Measurements from ENCODE around the gene FAM169A.
"Not testable (repeated sequence)": the region's sequence is repeated elsewhere in the genome, so short reads cannot be mapped to it uniquely, and the experiment has no call there.

The FAM169A gene, protein sequence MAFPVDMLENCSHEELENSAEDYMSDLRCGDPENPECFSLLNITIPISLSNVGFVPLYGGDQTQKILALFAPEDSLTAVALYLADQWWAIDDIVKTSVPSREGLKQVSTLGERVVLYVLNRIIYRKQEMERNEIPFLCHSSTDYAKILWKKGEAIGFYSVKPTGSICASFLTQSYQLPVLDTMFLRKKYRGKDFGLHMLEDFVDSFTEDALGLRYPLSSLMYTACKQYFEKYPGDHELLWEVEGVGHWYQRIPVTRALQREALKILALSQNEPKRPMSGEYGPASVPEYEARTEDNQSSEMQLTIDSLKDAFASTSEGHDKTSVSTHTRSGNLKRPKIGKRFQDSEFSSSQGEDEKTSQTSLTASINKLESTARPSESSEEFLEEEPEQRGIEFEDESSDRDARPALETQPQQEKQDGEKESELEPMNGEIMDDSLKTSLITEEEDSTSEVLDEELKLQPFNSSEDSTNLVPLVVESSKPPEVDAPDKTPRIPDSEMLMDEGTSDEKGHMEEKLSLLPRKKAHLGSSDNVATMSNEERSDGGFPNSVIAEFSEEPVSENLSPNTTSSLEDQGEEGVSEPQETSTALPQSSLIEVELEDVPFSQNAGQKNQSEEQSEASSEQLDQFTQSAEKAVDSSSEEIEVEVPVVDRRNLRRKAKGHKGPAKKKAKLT

DNA sequence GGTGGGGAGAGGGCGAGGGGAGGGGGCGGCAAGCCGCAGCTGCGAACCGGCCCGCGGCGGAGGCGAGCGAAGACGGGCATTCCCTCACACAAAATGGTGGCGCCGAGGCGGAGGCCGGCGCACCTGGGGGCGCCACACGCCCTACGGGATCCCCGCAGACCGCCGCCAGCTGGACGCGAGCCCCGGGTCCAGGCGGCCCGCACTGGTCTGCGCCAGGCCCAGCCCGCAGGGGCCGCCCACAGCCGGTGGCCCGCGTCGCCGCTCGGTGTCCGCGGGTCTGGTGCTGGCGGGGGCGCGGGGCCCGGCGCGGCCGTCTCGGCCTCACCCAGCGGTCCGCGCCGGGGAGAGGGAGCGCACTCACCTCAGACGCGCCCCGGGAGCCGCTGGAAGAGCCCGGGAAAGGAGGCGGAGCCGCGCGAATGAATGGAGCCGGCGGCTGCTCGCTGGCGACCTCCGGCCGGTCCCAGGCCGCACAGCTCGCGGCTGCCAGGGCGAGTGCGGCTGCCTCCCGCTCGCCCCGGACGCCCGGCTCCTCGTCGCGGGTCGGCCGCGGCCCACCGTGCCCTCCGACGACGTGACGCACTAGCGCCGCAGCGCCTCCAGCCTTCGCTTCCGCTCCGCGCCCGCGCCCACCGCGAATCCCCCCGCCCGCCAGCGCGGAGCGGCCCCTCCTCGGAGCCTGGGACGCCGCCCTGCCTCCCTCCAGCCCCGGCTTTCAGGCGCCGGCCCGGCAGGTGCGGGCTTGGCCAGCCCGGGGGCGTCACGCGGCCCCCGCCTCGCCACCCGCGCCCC is at the start of gene FAM169A:
TSS of gene FAM169A (minus strand) at position 584 of the 792 bp plus-strand sequence. CDS start 24,711 bp downstream, outside the sequence.
- no peak for DNase-seq

DNA sequence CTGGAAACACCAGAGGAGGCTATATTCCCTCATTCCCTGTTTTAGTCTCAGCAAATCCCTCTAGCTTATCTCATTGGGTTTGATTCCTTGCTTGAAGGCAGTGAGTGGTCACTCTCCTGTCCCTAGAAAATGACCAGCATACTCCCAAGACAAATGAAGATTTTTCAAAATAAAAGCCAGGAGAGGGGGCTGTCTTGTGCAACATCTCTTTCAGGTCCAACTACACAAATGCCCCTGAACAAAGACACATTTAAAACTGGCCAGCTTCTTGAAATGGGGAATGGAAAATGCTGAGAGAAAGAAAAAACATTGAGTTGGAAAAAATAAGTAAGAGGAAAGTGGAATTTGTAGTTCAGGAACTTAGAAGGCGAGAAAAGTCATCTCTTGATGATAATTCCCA is 49.3 kb upstream of the FAM169A start:
- DNase-seq = no peak

DNA sequence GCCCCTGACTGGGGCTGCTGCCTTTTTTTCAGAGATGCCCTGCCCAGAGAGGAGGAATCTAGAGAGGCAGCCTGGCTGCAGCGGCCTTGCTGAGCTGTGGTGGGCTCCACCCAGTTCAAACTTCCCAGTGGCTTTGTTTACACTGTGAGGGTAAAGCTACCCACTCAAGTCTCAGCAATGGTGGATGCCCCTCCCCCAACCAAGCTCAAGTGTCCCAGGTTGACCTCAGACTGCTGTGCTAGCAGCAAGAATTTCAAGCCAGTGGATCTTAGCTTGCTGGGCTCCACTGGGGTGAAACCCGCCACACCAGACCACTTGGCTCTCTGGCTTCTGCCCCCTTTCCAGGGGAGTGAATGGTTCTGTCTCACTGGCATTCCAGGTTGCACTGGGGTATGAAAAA is 45.2 kb upstream of the FAM169A start:
- DNase-seq = not testable (repeated sequence)

DNA sequence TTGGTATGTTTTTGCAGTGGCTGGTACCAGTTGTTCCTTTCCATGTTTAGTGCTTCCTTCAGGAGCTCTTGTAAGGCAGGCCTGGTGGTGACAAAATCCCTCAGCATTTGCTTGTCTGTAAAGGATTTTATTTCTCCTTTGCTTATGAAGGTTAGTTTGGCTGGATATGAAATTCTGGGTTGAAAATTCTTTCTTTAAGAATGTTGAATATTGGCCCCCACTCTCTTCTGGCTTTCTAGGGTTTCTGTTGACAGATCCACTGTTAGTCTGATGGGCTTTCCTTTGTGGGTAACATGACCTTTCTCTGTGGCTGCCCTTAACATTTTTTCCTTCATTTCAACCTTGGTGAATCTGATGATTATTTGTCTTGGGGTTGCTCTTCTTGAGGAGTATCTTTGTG is 43.7 kb upstream of the FAM169A start:
- DNase-seq = not testable (repeated sequence)

DNA sequence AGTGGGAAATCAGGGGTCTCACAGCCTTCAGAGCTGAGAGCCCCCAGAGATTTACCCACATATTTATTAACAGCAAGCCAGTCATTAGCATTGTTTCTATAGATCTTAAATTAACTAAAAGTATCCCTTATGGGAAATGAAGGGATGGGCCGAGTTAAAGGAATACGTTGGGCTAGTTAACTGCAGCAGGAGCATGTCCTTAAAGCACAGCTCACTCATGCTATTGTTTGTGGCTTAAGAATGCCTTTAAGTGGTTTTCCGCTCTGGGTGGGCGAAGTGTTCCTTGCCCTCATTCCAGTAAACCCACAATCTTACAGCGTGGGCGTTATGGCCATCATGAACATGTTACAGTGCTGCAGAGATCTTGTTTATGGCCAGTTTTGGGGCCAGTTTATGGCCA is 42.0 kb upstream of the FAM169A start:
- DNase-seq = not testable (repeated sequence)

DNA sequence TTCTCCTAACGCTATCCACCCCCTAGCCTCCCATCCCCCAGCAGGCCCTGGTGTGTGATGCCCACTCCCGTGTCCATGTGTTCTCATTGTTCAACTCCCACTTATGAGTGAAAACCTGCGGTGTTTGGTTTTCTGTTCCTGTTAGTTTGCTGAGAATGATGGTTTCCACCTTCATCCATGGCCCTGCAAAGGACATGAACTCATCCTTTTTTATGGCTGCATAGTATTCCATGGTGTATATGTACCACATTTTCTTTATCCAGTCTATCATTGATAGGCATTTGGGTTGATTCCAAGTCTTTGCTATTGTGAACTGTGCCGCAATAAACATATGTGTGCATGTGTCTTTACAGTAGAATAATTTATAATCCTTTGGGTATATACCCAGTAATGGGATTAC is 38.5 kb upstream of the FAM169A start:
- not testable (repeated sequence) for DNase-seq

DNA sequence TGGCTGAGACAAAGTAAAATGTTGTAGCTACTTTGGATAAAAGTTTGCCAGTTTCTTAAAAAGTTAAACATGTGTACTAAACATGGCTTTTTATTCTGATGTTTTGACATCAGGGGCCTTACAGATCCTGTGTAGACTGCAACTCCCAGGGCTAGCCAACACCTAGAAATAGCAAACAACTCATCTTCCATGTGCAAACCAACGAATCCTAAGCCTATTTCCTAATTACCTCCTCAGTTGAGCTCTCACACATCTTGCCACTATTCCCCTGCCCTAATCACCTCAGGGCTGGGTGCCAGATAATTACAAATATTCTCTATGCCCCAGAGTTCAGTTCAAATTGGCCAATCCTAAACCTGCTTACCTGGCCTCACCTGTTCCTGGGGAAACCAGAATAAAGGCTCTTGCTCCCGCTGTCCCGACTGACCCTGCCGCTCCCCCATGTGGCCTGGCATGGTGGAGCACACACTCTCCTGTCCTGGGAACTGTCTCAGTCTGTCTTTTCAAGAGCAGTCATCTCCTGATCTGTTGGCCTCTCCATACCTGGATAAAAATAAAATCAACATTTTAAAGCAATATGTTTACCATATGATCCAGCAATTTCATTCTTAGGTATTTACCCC is 37.1 kb upstream of the FAM169A start:
- no peak for DNase-seq

DNA sequence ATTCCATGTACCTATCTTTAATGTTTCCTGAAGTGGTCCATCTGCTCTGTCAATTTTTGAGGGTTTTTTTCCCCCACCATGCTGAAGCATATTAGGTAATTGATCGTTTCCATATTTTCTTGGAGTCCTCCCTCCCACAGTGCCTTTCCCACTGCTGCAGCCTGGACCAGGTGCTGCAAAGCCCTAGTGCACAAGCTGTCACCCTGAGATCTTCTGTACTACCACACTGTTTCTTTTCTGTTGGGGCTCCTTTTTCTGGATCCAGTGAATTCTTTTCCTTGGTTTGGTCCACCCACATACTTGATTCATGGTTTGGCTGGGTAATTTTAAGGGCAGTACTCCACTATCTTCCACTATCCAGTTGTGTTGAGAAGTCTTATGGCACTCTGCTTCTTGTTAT is 30.9 kb upstream of the FAM169A start:
- DNase-seq = no peak

DNA sequence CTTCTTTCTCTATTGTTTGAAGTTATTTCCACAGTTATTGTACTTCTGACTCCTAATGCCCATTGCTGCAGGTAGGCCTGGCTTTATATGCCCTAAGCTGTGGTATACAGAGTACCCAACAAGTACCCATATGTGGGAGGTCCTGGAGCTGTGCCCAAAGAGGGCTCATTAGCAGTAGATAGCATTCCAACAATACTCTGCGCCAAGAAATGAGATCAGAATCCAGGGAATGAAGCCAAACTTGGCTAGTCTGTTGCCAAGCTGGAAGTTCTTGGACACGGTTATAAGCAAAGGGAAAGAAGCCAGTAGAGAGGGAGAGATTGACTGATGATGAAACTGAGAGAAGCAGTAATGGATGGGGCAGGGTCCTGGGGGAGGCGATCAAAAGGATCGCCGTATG is 29.7 kb upstream of the FAM169A start:
- DNase-seq = no peak

DNA sequence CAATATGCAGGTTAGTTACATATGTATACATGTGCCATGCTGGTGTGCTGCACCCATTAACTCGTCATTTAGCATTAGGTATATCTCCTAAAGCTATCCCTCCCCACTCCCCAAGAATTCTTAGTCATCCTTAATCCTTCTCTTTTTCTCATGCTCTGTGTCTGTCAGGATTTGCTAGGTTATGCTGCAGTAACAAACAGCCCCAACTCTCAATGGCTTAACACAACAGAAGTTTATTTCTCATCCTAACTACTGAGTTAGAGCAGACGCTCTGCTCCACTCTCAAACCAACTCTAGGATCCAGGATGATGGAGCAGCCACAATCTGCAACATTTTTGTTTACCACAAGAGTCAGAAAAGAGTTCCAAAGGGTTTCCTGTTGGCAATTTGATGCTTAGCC is 28.2 kb upstream of the FAM169A start:
- no peak for DNase-seq

DNA sequence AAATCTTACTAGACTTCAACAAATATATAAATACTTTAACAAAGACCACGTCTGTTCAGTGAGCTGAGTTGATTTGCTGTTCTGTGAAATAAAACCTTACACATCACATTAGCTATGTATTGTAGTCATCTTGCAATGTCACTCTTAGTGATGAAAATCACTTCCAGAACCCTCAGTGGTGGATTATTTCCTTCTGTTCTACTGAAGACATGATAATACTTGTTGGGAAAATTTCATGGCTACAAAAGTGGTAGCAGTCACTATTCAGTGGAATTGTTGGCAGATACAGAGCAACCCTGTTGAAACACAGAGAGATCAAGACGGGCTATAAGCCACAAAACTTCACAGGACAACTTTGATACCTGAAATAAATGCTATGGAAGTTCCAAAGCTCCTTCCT is 26.7 kb upstream of the FAM169A start:
- no peak for DNase-seq

DNA sequence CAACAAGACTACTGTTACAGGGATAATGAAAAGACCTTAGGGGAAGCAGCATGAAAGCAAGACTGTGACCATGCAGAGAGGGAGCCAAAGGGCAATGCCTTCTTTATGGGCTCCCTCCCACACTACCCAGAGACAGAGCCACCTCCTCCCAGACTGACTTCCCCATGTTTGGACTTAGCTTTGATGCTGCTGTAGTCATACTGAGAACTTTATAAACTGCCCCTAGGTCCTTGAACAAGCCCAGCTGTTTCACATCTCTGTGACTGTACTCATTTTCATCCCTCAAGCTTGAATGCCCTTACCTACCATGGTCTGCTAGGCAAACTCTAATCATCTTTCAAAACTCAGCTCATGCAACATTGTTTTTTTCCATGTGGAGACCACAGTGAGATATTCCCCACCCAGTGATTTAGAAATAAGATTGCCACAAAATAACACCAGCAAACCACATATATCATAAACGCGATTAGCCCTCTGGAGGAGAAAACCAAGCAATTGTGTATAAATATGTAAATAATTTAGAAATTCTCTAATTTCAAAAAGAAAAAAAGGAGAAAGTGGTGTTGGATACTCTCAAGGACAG is 23.4 kb upstream of the FAM169A start:
- DNase-seq = no peak

DNA sequence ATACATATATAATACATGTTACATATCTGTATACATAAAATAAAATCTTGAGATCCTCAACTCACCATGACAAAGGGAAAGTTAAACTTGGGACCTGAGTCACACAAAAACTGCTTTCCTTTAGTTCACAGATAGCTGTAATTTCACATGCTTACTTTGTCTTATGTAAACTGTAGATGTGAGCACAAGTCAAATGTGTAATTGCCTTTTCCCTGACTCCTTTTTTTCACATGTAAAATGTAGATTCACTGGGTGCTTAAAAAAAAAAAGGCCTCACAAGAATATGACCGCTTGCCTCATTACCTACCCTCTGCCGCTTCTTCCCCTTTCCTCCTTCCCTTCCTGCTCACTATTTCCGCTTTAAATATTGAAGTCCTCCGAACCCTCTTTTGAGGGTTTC is 21.9 kb upstream of the FAM169A start:
- DNase-seq = no peak

DNA sequence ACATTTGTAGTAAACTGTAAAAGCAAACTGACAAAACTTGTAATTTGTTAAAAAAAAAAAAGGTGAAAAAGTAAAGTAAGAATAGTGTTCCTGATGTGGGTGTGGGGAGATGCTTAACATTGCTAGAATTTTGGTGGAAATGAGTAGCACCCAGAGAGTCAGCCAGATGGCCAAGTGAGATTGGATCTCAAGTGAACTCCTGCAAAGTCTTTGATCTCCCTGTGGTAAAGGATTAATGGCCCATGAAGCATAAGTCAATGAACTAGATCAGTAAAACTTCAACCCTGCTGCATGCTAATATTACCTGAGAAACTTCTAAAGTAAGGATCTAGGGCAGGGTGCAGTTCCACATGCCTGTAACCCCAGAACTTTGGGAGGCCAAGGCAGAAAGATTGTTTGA is 19.0 kb upstream of the FAM169A start:
- DNase-seq = no peak

DNA sequence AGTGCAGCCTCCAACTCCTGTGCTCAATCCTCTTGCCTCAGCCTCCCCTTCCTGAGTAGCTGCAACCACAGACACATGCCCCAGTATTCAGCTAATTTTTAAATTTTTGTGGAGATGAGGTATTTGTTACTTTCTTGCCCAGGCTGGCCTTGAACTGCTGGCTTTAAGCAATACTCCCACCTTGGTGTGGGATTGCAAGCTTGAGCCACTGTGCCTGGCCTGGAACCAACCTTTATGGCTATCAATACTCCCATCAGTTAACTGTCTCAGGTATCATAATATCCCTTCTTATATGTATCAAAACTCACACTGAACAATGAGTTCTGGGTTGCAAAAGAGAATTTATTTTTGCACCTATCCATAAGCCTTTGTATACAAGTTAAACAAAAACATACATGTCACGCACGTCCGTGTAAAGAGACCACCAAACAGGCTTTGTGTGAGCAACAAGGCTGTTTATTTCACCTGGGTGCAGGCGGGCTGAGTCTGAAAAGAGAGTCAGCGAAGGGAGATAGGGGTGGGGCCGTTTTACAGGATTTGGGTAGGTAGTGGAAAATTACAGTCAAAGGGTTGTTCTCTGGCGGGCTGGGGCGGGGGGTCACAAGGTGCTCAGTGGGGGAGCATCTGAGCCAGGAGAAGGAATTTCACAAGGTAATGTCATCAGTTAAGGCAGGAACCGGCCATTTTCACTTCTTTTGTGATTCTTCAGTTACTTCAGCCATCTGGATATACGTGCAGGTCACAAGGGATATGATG is 16.4 kb upstream of the FAM169A start:
- DNase-seq = not testable (repeated sequence)

DNA sequence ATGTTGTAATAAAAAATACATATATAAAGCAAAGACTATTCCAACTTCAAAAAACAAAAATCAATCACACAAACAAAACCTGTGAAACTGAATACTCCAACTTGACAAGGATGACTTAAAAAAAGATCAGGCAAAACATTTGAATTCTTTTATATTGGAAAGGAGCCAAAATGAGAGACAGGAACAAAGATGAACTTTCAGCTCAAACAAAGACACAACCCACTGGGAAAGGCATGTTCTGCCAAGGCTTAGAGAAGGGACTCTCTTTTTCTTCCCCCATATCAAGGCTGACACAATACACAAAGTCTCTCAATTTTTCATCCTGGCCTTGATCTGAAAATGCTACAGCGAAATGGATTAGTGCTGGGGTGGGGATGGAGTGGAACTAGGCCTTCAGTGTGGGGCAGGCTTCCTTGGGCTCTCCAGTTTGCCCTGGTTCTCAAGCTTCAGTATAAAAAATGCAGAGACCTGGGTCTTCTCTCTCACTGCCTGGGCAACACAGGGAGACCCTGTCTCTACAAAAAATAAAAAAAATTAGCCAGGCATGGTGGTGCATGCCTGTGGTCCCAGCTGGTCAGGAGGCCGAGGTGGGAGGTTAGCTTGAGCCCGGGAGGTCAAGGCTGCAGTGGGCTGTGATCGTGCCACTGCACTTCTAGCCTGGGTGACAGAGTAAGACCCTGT is 11.6 kb upstream of the FAM169A start:
- no peak for DNase-seq

DNA sequence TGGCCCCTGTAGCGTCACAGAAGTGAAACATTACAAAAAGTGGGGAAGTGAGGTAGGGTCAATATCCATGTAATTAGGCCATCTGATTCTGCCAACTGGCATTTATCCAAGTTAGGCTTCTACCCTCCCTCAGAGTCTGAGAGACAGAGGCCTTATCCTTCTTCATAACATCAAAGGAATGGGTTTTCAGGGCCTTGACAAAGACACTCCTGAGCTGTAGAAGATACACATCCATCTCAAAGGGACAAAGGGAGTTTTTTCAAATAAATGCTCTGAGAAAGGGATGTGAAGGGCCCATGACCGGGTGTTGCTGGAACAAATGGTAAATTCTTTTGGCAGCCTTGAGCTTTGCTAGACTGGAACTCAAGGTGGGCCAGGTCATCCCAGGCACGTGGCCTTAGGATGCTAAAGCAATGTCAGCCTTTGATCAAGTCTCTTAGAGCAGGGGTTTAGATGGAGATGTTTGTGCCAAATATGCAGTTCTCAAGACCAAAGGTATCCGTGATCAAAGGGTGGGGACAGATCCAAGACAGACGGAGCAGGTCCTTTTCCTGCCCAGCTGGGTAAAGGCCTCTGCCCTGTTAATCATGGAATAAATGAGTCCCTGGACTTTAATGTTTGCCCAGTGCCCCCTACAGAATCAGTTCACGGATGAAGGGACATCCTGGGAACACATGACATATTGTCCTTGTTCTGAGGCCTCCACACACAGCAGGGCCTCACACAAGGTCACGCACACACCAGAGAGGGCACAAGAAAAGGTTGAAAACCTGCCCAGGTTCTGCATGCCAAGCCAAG is 10.0 kb upstream of the FAM169A start:
- DNase-seq = no peak

DNA sequence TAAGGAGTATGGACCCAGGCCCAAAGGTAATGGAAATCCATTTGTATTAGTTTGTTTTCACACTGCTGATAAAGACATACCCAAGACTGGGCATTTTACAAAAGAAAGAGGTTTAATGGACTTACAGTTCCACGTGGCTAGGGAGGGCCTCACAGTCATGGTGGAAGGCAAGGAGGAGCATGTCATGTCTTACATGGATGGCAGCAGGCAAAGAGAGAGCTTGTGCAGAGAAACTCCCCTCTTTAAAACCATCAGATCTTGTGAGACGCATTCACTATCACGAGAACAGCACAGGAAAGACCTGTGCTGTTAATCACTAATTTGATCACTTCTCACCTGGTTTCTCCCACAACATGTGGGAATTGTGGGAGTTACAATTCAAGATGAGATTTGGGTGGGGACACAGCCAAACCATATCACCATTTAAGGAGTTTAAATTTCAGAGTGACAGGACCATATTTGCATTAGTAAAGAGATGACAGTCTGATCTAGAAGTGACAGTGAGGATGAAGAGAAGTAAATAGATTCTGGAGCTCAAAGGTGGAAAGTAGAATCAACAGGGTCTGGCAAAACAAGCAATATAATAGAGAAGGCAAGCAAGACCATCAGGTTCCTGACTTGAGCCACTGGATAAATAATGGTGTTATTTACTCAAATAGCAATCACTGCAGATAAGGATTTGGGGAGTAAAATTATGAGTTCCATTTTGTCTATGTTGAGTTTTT is 7.5 kb upstream of the FAM169A start:
- no peak for DNase-seq

DNA sequence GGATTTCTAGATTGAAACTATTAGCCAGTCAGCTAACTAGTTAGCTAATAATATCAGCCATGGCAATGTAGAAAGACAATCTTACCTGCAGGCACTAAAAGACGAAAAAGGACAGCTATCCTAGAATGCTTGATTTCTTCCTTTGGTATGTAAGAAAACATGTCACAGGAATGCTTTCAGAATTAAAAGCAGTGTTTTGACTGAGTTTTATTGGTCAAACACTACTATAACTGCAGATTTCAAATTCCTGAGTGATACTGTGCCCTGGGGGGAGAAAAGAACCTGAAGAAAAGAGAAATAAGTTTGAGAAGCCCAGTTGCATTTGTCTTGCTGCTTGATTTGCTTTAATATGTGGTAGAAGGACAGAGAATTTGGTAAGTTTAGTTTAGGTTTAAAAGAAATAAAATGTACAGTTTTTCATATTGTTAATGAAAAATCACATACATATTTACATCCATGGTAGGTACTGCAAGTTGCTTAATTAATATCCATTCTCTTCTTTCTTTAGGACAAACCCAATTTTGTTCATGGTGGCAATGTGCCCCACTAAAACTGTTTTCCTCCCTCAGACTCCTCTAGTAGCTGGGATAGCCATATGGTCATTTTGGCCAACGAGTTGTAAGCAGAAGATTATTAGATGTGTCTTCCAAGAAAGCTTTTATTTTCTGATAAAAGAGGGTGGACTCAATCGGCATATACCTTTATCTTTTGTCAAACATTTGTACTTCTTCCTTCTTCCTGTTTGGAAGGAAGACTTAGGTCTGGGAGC is 4.3 kb upstream of the FAM169A start:
- DNase-seq = no peak
